Metanephros (tissue), 2 donors: ENCODE measurements around the gene CMTM5. TPM values are rescaled to one million over a fixed set of nuclear protein-coding genes. Genes with fewer than 3 reads are reported as not detected.

Experiments
- small RNA-seq: library from RNA; depleted of rRNA; stranded (forward); fragments of <200 nt; gene quantifications from one replicate; pipeline ENCODE3, GENCODE V24; 2014; ENCODE audit warnings: low replicate concordance
- total RNA-seq: library from RNA; depleted of rRNA; stranded (reverse); fragments of >200 nt; gene quantifications from one replicate; pipeline ENCODE4 v1.2.3, GENCODE V29; 2014

CMTM5 gene, protein sequence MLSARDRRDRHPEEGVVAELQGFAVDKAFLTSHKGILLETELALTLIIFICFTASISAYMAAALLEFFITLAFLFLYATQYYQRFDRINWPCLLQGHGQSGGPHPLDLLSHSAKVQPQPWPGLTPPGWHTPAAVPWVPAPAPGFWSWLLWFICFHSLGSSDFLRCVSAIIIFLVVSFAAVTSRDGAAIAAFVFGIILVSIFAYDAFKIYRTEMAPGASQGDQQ
- total RNA-seq = 3.7 TPM

GRCh38 chr14:23376482-23377197 is at the start of gene CMTM5:
Gene CMTM5, plus strand, starts transcription at chr14:23377046. Its CDS starts 206 bp downstream, at chr14:23377252.

DNA sequence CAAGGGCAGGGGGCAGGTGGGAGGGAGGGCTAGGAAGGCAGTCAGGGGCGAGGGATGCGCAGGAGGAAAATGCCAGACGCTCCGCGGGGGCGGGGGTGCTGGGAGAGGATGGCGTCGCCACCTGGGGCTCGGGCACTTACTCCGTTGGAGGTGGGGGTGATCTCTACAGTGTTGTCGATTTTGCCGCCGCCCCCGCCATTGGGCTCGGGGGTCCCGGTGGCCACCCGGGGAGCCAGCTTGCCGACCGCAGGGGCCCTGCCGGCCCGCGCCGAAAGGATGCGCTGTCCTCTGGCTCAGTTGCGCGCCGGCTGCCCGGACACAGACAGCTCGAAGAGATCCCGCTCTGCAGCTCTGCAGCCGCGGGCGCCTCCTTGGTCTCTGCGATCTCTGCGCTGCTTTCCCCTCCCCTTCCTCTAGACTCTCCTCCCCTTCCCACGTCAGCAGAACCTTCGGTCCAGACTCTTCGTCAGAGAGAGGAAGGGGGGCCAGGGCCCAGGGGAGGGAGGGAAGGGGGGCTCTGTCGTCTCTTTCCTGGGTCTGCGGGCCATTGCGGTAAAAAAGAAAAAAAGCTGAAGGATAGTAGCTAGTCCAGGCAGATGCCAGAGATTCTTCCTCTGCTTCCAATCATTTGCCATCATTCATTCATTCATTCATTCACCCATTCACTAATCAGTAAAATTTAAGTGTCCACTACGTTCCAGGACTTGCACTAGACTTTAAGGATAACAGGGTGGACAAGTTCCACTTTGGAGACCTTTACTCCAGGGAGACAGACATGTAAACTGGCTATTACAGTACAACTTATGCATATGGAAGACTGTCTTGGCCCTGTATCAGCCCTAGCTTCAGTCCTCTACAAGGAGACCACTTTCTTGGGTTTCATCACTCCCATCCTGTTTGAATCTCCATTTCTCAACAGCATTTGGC is 24.1 kb upstream of the CMTM5 start, which contains the start of gene SLC22A17:
Gene SLC22A17, minus strand, starts transcription at position 382 of the 927 bp plus-strand sequence.

GRCh38 chr14:23365036-23365731 is 11.7 kb upstream of the CMTM5 start, which contains the start of gene EFS:
Gene EFS, minus strand, starts transcription at chr14:23365172. Its CDS starts 147 bp downstream, at chr14:23365025.

DNA sequence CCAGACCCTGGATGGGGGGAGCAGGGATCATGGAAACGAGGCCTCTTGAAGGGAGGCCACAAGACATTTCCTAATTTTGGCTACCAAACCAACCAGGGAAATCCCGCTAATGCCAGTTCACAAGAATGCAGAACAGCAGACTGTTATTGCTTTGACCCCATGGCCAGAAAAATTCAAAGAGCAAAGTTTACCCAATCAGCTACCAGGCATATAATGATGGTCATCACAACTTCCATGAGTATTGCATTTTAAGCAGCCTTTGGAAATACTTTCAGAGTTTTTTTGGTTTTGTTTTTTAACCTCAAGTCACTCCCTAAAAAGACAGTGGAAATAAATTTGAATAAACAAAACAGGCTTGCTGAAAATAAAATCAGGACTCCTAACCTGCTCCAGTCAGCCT is 4.3 kb upstream of the CMTM5 start, which contains the start of gene IL25:
Gene IL25, plus strand, starts transcription at position 301 of the 400 bp plus-strand sequence.

GRCh38 chr14:23407516-23408306 is 30.9 kb downstream of the CMTM5 start, which contains the start of gene MYH6:
Gene MYH6, minus strand, starts transcription at chr14:23408273. Its CDS starts 1,050 bp downstream, at chr14:23407223.

Small RNAs within 50 kb of the gene (small RNA-seq; reads per million reads assigned to genes)
- gene MIR208A (not detected), gene MIR208B (0.14 reads per million)

Other genes with a start within 250 kb of the CMTM5 start
- 50.2 TPM for gene SLC7A8, start 193.4 kb upstream of the CMTM5 start, total RNA-seq
- 0.18 TPM for gene RNF212B, start 139.1 kb upstream of the CMTM5 start, total RNA-seq
- 8.9 TPM for gene HOMEZ, start 90.9 kb upstream of the CMTM5 start, total RNA-seq
- gene PPP1R3E, start 74.2 kb upstream of the CMTM5 start, total RNA-seq = 10.8 TPM
- 33.3 TPM for gene BCL2L2, start 70.2 kb upstream of the CMTM5 start, total RNA-seq
- gene PABPN1, start 55.6 kb upstream of the CMTM5 start, total RNA-seq = 87.1 TPM
- gene SLC22A17, start 24.2 kb upstream of the CMTM5 start, total RNA-seq = 81.9 TPM
- 35.5 TPM for gene EFS, start 11.9 kb upstream of the CMTM5 start, total RNA-seq
- not detected for gene IL25, start 4.2 kb upstream of the CMTM5 start, total RNA-seq
- gene MYH6, start 31.2 kb downstream of the CMTM5 start, total RNA-seq = 0.64 TPM
- gene MYH7, start 58.6 kb downstream of the CMTM5 start, total RNA-seq = 55.8 TPM
- 38.9 TPM for gene NGDN, start 92.7 kb downstream of the CMTM5 start, total RNA-seq
- gene ZFHX2, start 174.7 kb downstream of the CMTM5 start, total RNA-seq = 1.3 TPM
- gene THTPA, start 179.2 kb downstream of the CMTM5 start, total RNA-seq = 23.4 TPM
- gene AP1G2, start 190.7 kb downstream of the CMTM5 start, total RNA-seq = 51.7 TPM
- gene JPH4, start 201.7 kb downstream of the CMTM5 start, total RNA-seq = 6.2 TPM